ENCODE results near the gene NLRP1. TPM values are rescaled to one million over a fixed set of nuclear protein-coding genes. Genes with fewer than 3 reads are reported as not detected.

Gene NLRP1
- total RNA-seq, 1 experiment from 2014 or later: 33.5 TPM

GRCh38 chr17:5516060-5516792 lies 68.1 kb downstream of the NLRP1 start:
- intact Hi-C loops (cut with micrococcal nuclease): no loop called here
- no peak for TF ChIP-seq CTCF (IDR thresholded peaks at IDR 0.05; ENCODE audit: unreplicated experiment)
- BruUV-seq (replicated peaks): no TSS peak
- H3K4me1 Mint-ChIP-seq (ENCODE audit: insufficient read depth, unreplicated experiment): peaks cover 17% of the 10 kb centered on the region
- no peaks in the 10 kb centered on the region for H3K9me3 Mint-ChIP-seq (ENCODE audit: unreplicated experiment)
- POLR2A ChIA-PET: interaction anchor here (0.8 to 1.3 kb wide), 4 partner anchors 13 to 54 kb away, joined by 3 to 5 read pairs (median 3); partner anchors contain the start of gene MIS12
- DNase-seq (ENCODE audit: unreplicated experiment): peak; percentile 71
- CTCF ChIA-PET: no interaction called here
- H3K36me3 Mint-ChIP-seq (ENCODE audit: insufficient read depth, unreplicated experiment): no peaks in the 10 kb centered on the region
- no peaks in the 10 kb centered on the region for H3K27me3 Mint-ChIP-seq (ENCODE audit: insufficient read depth, unreplicated experiment)
- H3K4me3 Mint-ChIP-seq (ENCODE audit: unreplicated experiment): no peak overlapping the region
- H3K27ac Mint-ChIP-seq (ENCODE audit: low read depth, unreplicated experiment): peak overlapping the region; percentile 38

GRCh38 chr17:5514976-5515375 lies 69.3 kb downstream of the NLRP1 start:
- BruUV-seq (replicated peaks): no TSS peak
- DNase-seq (ENCODE audit: unreplicated experiment): no peak
- Mint-ChIP-seq H3K27me3 (ENCODE audit: insufficient read depth, unreplicated experiment) (no peaks in the 10 kb centered on the region), H3K27ac (ENCODE audit: low read depth, unreplicated experiment) (no peak overlapping the region), H3K4me3 (ENCODE audit: unreplicated experiment) (no peak overlapping the region), H3K9me3 (ENCODE audit: unreplicated experiment) (no peaks in the 10 kb centered on the region), H3K4me1 (ENCODE audit: insufficient read depth, unreplicated experiment) (peaks cover 17% of the 10 kb centered on the region), H3K36me3 (ENCODE audit: insufficient read depth, unreplicated experiment) (no peaks in the 10 kb centered on the region)
- TF ChIP-seq CTCF (IDR thresholded peaks at IDR 0.05; ENCODE audit: unreplicated experiment): no peak
- intact Hi-C loops (cut with micrococcal nuclease): no loop called here
- ChIA-PET POLR2A (no interaction called here), CTCF (interaction anchor here (0.6 kb wide), 1 partner anchor 726 kb away, joined by 3 read pairs; no protein-coding TSS in a partner anchor)

GRCh38 chr17:5513628-5514027 lies 70.7 kb downstream of the NLRP1 start:
- Mint-ChIP-seq H3K4me1 (ENCODE audit: insufficient read depth, unreplicated experiment) (peaks cover 17% of the 10 kb centered on the region), H3K4me3 (ENCODE audit: unreplicated experiment) (no peak overlapping the region), H3K27ac (ENCODE audit: low read depth, unreplicated experiment) (no peak overlapping the region), H3K36me3 (ENCODE audit: insufficient read depth, unreplicated experiment) (no peaks in the 10 kb centered on the region), H3K9me3 (ENCODE audit: unreplicated experiment) (no peaks in the 10 kb centered on the region), H3K27me3 (ENCODE audit: insufficient read depth, unreplicated experiment) (no peaks in the 10 kb centered on the region)
- no peak for TF ChIP-seq CTCF (IDR thresholded peaks at IDR 0.05; ENCODE audit: unreplicated experiment)
- ChIA-PET POLR2A (no interaction called here), CTCF (no interaction called here)
- no TSS peak for BruUV-seq (replicated peaks)
- intact Hi-C loops (cut with micrococcal nuclease): no loop called here
- no peak for DNase-seq (ENCODE audit: unreplicated experiment)

GRCh38 chr17:5511401-5512225 lies 72.7 kb downstream of the NLRP1 start:
- POLR2A ChIA-PET: no interaction called here
- no peaks in the 10 kb centered on the region for H3K36me3 Mint-ChIP-seq (ENCODE audit: insufficient read depth, unreplicated experiment)
- no peak for TF ChIP-seq CTCF (IDR thresholded peaks at IDR 0.05; ENCODE audit: unreplicated experiment)
- no peaks in the 10 kb centered on the region for H3K27me3 Mint-ChIP-seq (ENCODE audit: insufficient read depth, unreplicated experiment)
- H3K4me1 Mint-ChIP-seq (ENCODE audit: insufficient read depth, unreplicated experiment): peaks cover 11% of the 10 kb centered on the region
- no peak overlapping the region for H3K4me3 Mint-ChIP-seq (ENCODE audit: unreplicated experiment)
- no peaks in the 10 kb centered on the region for H3K9me3 Mint-ChIP-seq (ENCODE audit: unreplicated experiment)
- no TSS peak for BruUV-seq (replicated peaks)
- DNase-seq (ENCODE audit: unreplicated experiment): no peak
- CTCF ChIA-PET: no interaction called here
- H3K27ac Mint-ChIP-seq (ENCODE audit: low read depth, unreplicated experiment): no peak overlapping the region
- intact Hi-C loops (cut with micrococcal nuclease): no loop called here

Data from MCF 10A (cell line).